Glutamatergic neuron (in vitro differentiated cells): ENCODE measurements around the gene RRM1. TPM values are rescaled to one million over a fixed set of nuclear protein-coding genes. Genes with fewer than 3 reads are reported as not detected.
"Not testable (repeated sequence)": the region's sequence is repeated elsewhere in the genome, so short reads cannot be mapped to it uniquely, and the experiment has no call there.

Source experiments
- DNase-seq: peaks from one replicate; pipeline ENCODE4 v3.0.0; 2022
- H3K27ac Mint-ChIP-seq: one replicate; pipeline ENCODE4 v1.8.0; 2020; ENCODE audit warnings: mild to moderate bottlenecking, mixed read lengths, inconsistent platforms; ENCODE audit not compliant: unreplicated experiment
- H3K27me3 Mint-ChIP-seq: one replicate; pipeline ENCODE4 v1.8.0; 2020; ENCODE audit warnings: mild to moderate bottlenecking, moderate library complexity, mixed read lengths, inconsistent platforms; ENCODE audit not compliant: unreplicated experiment
- H3K36me3 Mint-ChIP-seq: one replicate; pipeline ENCODE4 v1.8.0; 2020; ENCODE audit warnings: mild to moderate bottlenecking, mixed read lengths, inconsistent platforms; ENCODE audit not compliant: unreplicated experiment
- H3K4me1 Mint-ChIP-seq: one replicate; pipeline ENCODE4 v1.8.0; 2020; ENCODE audit warnings: mild to moderate bottlenecking, low read depth, mixed read lengths, inconsistent platforms; ENCODE audit not compliant: unreplicated experiment
- H3K4me3 Mint-ChIP-seq: one replicate; pipeline ENCODE4 v1.8.0; 2020; ENCODE audit warnings: mild to moderate bottlenecking, mixed read lengths, inconsistent platforms; ENCODE audit not compliant: unreplicated experiment
- H3K9me3 Mint-ChIP-seq: one replicate; pipeline ENCODE4 v1.8.0; 2020; ENCODE audit warnings: mild to moderate bottlenecking, moderate library complexity, mixed read lengths, inconsistent platforms; ENCODE audit not compliant: unreplicated experiment
- CTCF ChIP-seq: fragments of 200-600 bp; sonication (generic); IDR thresholded peaks from one replicate; pipeline ENCODE4 v1.5.0; 2021; ENCODE audit not compliant: partially characterized antibody, unreplicated experiment
- total RNA-seq: library from RNA; stranded (reverse); fragmentation: NEBNext Ultra II Directional; extraction: Animal tissue kit (Norgen Biotek cat#: 25700); gene quantifications from one replicate; pipeline ENCODE4 v1.2.1, GENCODE V29; 2021; ENCODE audit not compliant: unreplicated experiment

RRM1 gene
- total RNA-seq, 1 donor from 2014 or later = 38.5 TPM

- H3K9me3 Mint-ChIP-seq = no peaks in the 10 kb centered on the region
- TF ChIP-seq CTCF = no peak
- H3K4me1 Mint-ChIP-seq = no peaks in the 10 kb centered on the region
- no peaks in the 10 kb centered on the region for H3K36me3 Mint-ChIP-seq
- no peak overlapping the region for H3K27ac Mint-ChIP-seq
- H3K27me3 Mint-ChIP-seq = no peaks in the 10 kb centered on the region
- no peak overlapping the region for H3K4me3 Mint-ChIP-seq
- no peak for DNase-seq
Measured at GRCh38 chr11:4127357-4127756, 32.8 kb downstream of the RRM1 start.

GRCh38 chr11:4130219-4130618 is 35.6 kb downstream of the RRM1 start:
- not testable (repeated sequence) for H3K9me3 Mint-ChIP-seq, DNase-seq, H3K27ac Mint-ChIP-seq, H3K4me1 Mint-ChIP-seq, H3K27me3 Mint-ChIP-seq, H3K4me3 Mint-ChIP-seq, H3K36me3 Mint-ChIP-seq

DNA sequence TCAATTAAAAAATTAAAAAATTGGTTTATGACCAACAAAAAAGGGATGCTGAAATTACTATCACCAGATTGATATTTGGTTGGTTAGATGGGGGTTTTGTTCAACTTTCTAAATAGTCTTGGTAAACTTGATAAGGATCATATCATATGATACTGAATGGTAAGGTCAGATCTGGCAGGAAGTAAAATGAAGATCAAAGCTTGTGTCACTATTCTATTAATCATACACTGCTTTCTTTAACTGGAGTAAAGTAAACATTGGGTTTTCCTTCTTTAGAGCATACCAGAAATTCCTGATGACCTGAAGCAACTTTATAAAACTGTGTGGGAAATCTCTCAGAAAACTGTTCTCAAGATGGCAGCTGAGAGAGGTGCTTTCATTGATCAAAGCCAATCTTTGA is 40.2 kb downstream of the RRM1 start:
- TF ChIP-seq CTCF = no peak
- Mint-ChIP-seq H3K4me3 (no peak overlapping the region), H3K27me3 (no peaks in the 10 kb centered on the region), H3K27ac (no peak overlapping the region), H3K36me3 (peaks cover 20% of the 10 kb centered on the region), H3K4me1 (no peaks in the 10 kb centered on the region), H3K9me3 (no peaks in the 10 kb centered on the region)
- DNase-seq = no peak

DNA sequence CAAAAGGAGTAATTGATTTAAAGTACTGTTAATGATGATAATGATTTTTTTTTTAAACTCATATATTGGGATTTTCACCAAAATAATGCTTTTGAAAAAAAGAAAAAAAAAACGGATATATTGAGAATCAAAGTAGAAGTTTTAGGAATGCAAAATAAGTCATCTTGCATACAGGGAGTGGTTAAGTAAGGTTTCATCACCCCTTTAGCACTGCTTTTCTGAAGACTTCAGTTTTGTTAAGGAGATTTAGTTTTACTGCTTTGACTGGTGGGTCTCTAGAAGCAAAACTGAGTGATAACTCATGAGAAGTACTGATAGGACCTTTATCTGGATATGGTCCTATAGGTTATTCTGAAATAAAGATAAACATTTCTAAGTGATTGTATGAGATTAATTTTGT is 43.9 kb downstream of the RRM1 start:
- no peaks in the 10 kb centered on the region for H3K4me1 Mint-ChIP-seq
- no peak overlapping the region for H3K4me3 Mint-ChIP-seq
- no peak for TF ChIP-seq CTCF
- no peak overlapping the region for H3K27ac Mint-ChIP-seq
- no peak for DNase-seq
- no peaks in the 10 kb centered on the region for H3K27me3 Mint-ChIP-seq
- H3K36me3 Mint-ChIP-seq = peaks cover 44% of the 10 kb centered on the region
- H3K9me3 Mint-ChIP-seq = peaks cover 10% of the 10 kb centered on the region

DNA sequence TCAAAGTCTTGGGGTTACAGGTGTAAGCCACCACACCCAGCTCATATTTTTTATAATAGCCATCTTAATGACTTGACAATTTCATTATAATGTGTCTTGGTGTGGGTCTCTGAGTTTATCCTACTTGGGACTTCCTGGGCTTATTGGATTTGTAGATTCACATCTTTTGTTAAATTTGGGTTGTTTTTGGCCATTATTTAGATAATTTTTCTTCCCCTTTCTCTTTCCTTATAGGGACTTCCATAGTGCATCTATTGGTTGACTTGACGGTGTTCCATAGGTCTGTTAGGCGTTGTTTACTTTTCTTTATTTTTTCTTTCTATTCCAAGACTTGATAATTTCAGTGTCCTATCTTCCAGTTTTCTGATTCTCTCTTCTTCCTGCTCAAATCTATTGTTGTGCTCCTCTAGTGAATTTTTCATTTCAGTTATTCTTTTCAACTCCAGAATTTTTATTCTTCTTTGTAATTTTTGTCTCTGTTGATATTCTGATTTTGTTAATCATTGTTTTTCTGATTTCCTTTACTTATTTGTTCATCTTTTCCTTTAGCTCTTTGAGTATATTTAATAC is 45.6 kb downstream of the RRM1 start:
- Mint-ChIP-seq H3K27me3 (no peaks in the 10 kb centered on the region), H3K4me3 (no peak overlapping the region)

More for the DNA sequence above, 45.6 kb downstream of the RRM1 start:
- DNase-seq = no peak
- TF ChIP-seq CTCF = no peak
- Mint-ChIP-seq H3K27ac (no peak overlapping the region), H3K36me3 (peaks cover 44% of the 10 kb centered on the region), H3K9me3 (peaks cover 11% of the 10 kb centered on the region), H3K4me1 (no peaks in the 10 kb centered on the region)
